HL-60/S4 treated with retinoic acid at 250 ng/mL for 4 days and 3 days (cell line): ENCODE data around the gene ANKLE2.
"Not testable (repeated sequence)": the region's sequence is repeated elsewhere in the genome, so short reads cannot be mapped to it uniquely, and the experiment has no call there.

Experiments
- in situ Hi-C: fragments of 300-500 bp; cut with MboI; formaldehyde crosslinking; loops from 2 replicates; pipeline ENCODE4 v1.7.0; 2022; ENCODE audit warnings: low sequenced_read_pairs

ANKLE2 gene

GRCh38 chr12:132720606-132721345, 40.9 kb downstream of the ANKLE2 start:
- in situ Hi-C loops = no loop called here

GRCh38 chr12:132719954-132720324, 41.7 kb downstream of the ANKLE2 start:
- in situ Hi-C loops = no loop called here

GRCh38 chr12:132719141-132719953, 42.3 kb downstream of the ANKLE2 start:
- in situ Hi-C loops = no loop called here

GRCh38 chr12:132718644-132719043, 43.0 kb downstream of the ANKLE2 start:
- in situ Hi-C loops = no loop called here

- in situ Hi-C loops = no loop called here
Measured at GRCh38 chr12:132717531-132718387, 43.9 kb downstream of the ANKLE2 start.

GRCh38 chr12:132717011-132717410, 44.6 kb downstream of the ANKLE2 start:
- in situ Hi-C loops = no loop called here

GRCh38 chr12:132716356-132716755, 45.3 kb downstream of the ANKLE2 start:
- in situ Hi-C loops = no loop called here

GRCh38 chr12:132715874-132716273, 45.8 kb downstream of the ANKLE2 start:
- in situ Hi-C loops = no loop called here

GRCh38 chr12:132713123-132713522, 48.5 kb downstream of the ANKLE2 start:
- in situ Hi-C loops = no loop called here

- in situ Hi-C loops = no loop called here
Measured at GRCh38 chr12:132711080-132711843, 50.4 kb downstream of the ANKLE2 start.

GRCh38 chr12:132710405-132711079, 51.1 kb downstream of the ANKLE2 start, which contains the start of gene PGAM5:
Gene PGAM5, plus strand, starts transcription at chr12:132710842. Its CDS starts 35 bp downstream, at chr12:132710877.
- in situ Hi-C loops = no loop called here

GRCh38 chr12:132710043-132710404, 51.6 kb downstream of the ANKLE2 start:
- in situ Hi-C loops = no loop called here

- in situ Hi-C loops = no loop called here
Measured at GRCh38 chr12:132708150-132708549, 53.5 kb downstream of the ANKLE2 start.

GRCh38 chr12:132707241-132707640, 54.4 kb downstream of the ANKLE2 start:
- in situ Hi-C loops = no loop called here

GRCh38 chr12:132703641-132704040, 58.0 kb downstream of the ANKLE2 start:
- in situ Hi-C loops = no loop called here

GRCh38 chr12:132702640-132703039, 59.0 kb downstream of the ANKLE2 start:
- in situ Hi-C loops = no loop called here

- in situ Hi-C loops = no loop called here
Measured at GRCh38 chr12:132700212-132700822, 61.3 kb downstream of the ANKLE2 start.

GRCh38 chr12:132698341-132698740, 63.3 kb downstream of the ANKLE2 start:
- in situ Hi-C loops = no loop called here

GRCh38 chr12:132695431-132695830, 66.2 kb downstream of the ANKLE2 start:
- in situ Hi-C loops = no loop called here

- in situ Hi-C loops = not testable (repeated sequence)
Measured at GRCh38 chr12:132694888-132695287, 66.7 kb downstream of the ANKLE2 start.
